PC-3 (cell line): Measurements from ENCODE around the gene SAMM50. TPM values are rescaled to one million over a fixed set of nuclear protein-coding genes. Genes with fewer than 3 reads are reported as not detected.

Source experiments
- ATAC-seq: fragments of 200-7000 bp; cut with Tn5 transposase; 2 replicates; pipeline ENCODE4 v1.9.1; 2020; ENCODE audit warnings: mild to moderate bottlenecking, moderate library complexity
- BruUV-seq: library from RNA; stranded (reverse); fragments of 400-500 nt; replicated peaks from 2 replicates; lab custom pipeline; 2021; lab: Mats Ljungman, UMichigan
- CTCF ChIA-PET: fragments of 300-600 bp; sonication (Branson Sonifier 250); formaldehyde crosslinking; loops from one replicate; lab custom pipeline; 2022; ENCODE audit warnings: antibody characterized with exemption; lab: Charles Lee
- POLR2A ChIA-PET: fragments of 300-600 bp; sonication (Branson Sonifier 250); formaldehyde crosslinking; loops from one replicate; lab custom pipeline; 2022; ENCODE audit warnings: antibody characterized with exemption; ENCODE audit not compliant: unreplicated experiment; lab: Charles Lee
- DNase-seq: peaks from one replicate; pipeline ENCODE4 v3.0.0-alpha.2; 2015
- H2AFZ ChIP-seq: fragments of 300-600 bp; sonication (generic); 2 replicates; pipeline ENCODE4 v1.6.0; 2016; ENCODE audit warnings: antibody characterized with exemption, low read length
- H3F3A ChIP-seq: fragments of 300-600 bp; sonication (generic); one replicate; pipeline ENCODE4 v1.6.0; 2017; ENCODE audit warnings: antibody characterized with exemption, low read length, control low read depth, mild to moderate bottlenecking; ENCODE audit not compliant: unreplicated experiment
- H3K27ac ChIP-seq: fragments of 300-600 bp; sonication (generic); 2 replicates; pipeline ENCODE4 v1.5.1; 2016; ENCODE audit warnings: mild to moderate bottlenecking, low read length
- H3K27me3 ChIP-seq: fragments of 300-600 bp; sonication (generic); 2 replicates; pipeline ENCODE4 v1.6.1; 2016; ENCODE audit warnings: low read length, mixed read lengths
- H3K36me3 ChIP-seq: fragments of 300-600 bp; sonication (generic); 2 replicates; pipeline ENCODE4 v1.6.1; 2016; ENCODE audit warnings: low read depth, mixed run types, low read length, mixed read lengths
- H3K4me1 ChIP-seq: fragments of 300-600 bp; sonication (generic); 2 replicates; pipeline ENCODE4 v1.5.1; 2016; ENCODE audit warnings: low read length; ENCODE audit not compliant: insufficient read depth
- H3K4me2 ChIP-seq: fragments of 300-600 bp; sonication (generic); 2 replicates; pipeline ENCODE4 v1.6.0; 2016; ENCODE audit warnings: low read length
- H3K4me3 ChIP-seq: fragments of 300-600 bp; sonication (generic); 2 replicates; pipeline ENCODE4 v1.5.1; 2016; ENCODE audit warnings: mild to moderate bottlenecking, low read length, mixed read lengths
- H3K79me2 ChIP-seq: fragments of 300-600 bp; sonication (generic); 2 replicates; pipeline ENCODE4 v1.6.1; 2017; ENCODE audit warnings: low read length, mixed read lengths
- H3K9ac ChIP-seq: fragments of 300-600 bp; sonication (generic); 2 replicates; pipeline ENCODE4 v1.6.0; 2016; ENCODE audit warnings: mild to moderate bottlenecking, low read length
- H3K9me2 ChIP-seq: fragments of 300-600 bp; sonication (generic); replicated peaks from 2 replicates; pipeline ENCODE4 v1.6.1; 2016; ENCODE audit warnings: mixed run types, low read length, mixed read lengths
- H3K9me3 ChIP-seq: fragments of 300-600 bp; sonication (generic); 2 replicates; pipeline ENCODE4 v1.6.1; 2016; ENCODE audit warnings: low read length, mixed read lengths
- H4K20me1 ChIP-seq: fragments of 300-600 bp; sonication (generic); 2 replicates; pipeline ENCODE4 v1.6.1; 2016; ENCODE audit warnings: low read length, mixed read lengths
- EZH2 ChIP-seq: fragments of 300-600 bp; sonication (generic); IDR thresholded peaks from one replicate; pipeline ENCODE4 v1.6.1; 2017; ENCODE audit warnings: antibody characterized with exemption, mild to moderate bottlenecking, low read length; ENCODE audit not compliant: unreplicated experiment
- EZH2phosphoT487 ChIP-seq: fragments of 300-600 bp; sonication (generic); IDR thresholded peaks from 2 replicates; pipeline ENCODE4 v1.6.1; 2018; ENCODE audit warnings: mild to moderate bottlenecking, antibody characterized with exemption, low read length, borderline replicate concordance
- intact Hi-C: fragments of 100-400 bp; cut with micrococcal nuclease; formaldehyde crosslinking; loops from 2 replicates; pipeline ENCODE4 v1.9.0; 2023
- total RNA-seq: library from RNA; depleted of rRNA; stranded (reverse); fragments of >200 nt; gene quantifications from 2 replicates; pipeline ENCODE4 v1.2.3, GENCODE V29; 2014
- TF ChIP-seq, protein P1 (sequence below): fragments of 300-600 bp; sonication (generic); conservative IDR thresholded peaks from 2 replicates; pipeline ENCODE4 v1.5.1; 2017; ENCODE audit warnings: antibody characterized with exemption, low read depth, mild to moderate bottlenecking, low read length

Gene SAMM50
- total RNA-seq, 1 experiment from 2014 or later, result 34.5 TPM

DNA sequence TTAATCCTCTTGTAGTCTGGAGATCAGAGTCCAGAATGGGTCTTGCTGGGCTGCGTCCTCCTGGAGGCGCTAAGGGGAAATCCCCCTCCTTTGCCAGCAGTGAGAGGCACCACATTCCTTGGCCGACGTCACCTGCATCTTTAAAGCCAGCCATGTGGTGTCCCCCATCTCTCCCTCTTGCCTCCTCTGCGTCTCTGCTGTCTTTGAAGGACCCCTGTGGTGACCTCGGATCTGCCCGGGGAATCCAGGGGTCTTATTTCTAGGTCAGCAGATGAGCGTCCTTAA, 41.7 kb downstream of the SAMM50 start:
- H3K4me3 ChIP-seq, result no peak overlapping the region
- no peaks in the 10 kb centered on the region for H3K9me3 ChIP-seq
- CTCF ChIA-PET, result no interaction called here
- H3K36me3 ChIP-seq, result peaks cover 10% of the 10 kb centered on the region
- ATAC-seq (no peak), DNase-seq (no peak)
- intact Hi-C loops, result no loop called here
- H3K79me2 ChIP-seq, result no peaks in the 10 kb centered on the region
- no TSS peak for BruUV-seq
- no peak overlapping the region for H3K27ac ChIP-seq
- H3K9ac ChIP-seq, result no peak overlapping the region
- no peaks in the 10 kb centered on the region for H3K9me2 ChIP-seq
- POLR2A ChIA-PET, result no interaction called here
- H3K4me2 ChIP-seq, result no peak overlapping the region
- TF ChIP-seq EZH2phosphoT487 (no peak), EZH2 (no peak)
- TF ChIP-seq, protein P1, sequence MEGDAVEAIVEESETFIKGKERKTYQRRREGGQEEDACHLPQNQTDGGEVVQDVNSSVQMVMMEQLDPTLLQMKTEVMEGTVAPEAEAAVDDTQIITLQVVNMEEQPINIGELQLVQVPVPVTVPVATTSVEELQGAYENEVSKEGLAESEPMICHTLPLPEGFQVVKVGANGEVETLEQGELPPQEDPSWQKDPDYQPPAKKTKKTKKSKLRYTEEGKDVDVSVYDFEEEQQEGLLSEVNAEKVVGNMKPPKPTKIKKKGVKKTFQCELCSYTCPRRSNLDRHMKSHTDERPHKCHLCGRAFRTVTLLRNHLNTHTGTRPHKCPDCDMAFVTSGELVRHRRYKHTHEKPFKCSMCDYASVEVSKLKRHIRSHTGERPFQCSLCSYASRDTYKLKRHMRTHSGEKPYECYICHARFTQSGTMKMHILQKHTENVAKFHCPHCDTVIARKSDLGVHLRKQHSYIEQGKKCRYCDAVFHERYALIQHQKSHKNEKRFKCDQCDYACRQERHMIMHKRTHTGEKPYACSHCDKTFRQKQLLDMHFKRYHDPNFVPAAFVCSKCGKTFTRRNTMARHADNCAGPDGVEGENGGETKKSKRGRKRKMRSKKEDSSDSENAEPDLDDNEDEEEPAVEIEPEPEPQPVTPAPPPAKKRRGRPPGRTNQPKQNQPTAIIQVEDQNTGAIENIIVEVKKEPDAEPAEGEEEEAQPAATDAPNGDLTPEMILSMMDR, result no peak
- H2AFZ ChIP-seq, result no peak overlapping the region
- no peaks in the 10 kb centered on the region for H3F3A ChIP-seq
- no peaks in the 10 kb centered on the region for H3K27me3 ChIP-seq
- no peaks in the 10 kb centered on the region for H4K20me1 ChIP-seq
- peaks cover 14% of the 10 kb centered on the region for H3K4me1 ChIP-seq

DNA sequence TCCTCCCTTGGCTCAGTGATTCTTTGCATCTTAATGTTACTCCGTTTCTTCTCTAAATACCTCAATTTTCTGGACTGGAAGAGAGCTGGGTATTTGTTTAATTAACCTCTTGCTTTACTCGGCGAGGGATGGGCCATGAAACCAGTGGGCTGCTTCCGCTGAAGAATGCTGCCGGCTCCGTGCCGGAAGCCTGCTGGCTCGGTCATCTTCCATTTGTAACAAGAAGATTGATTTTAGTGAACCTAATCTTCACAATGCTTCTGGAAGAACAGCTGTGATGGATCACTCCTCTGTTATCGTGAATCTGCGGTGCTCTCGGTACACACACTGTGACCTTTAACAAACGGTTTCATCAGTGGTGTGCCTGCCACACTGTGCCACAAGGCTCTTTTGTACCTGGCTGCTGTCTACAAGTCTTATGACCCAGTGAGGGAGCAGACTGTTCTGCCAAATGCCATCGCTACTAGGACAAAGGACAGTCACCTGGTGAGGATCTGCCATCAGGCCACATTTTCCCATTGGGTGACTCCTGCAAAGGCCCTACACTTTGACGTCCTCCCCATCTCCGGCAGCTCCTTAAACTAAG, 43.5 kb downstream of the SAMM50 start:
- no peak for ATAC-seq
- no TSS peak for BruUV-seq
- Histone ChIP-seq H3K4me3 (no peak overlapping the region), H3K9ac (no peak overlapping the region), H3K36me3 (peaks cover 5% of the 10 kb centered on the region; the same call in 1 of the 2 replicates), H2AFZ (no peak overlapping the region), H3K9me2 (no peaks in the 10 kb centered on the region), H3K27ac (no peak overlapping the region), H3F3A (no peaks in the 10 kb centered on the region), H4K20me1 (no peaks in the 10 kb centered on the region), H3K4me2 (no peak overlapping the region), H3K27me3 (no peaks in the 10 kb centered on the region), H3K79me2 (no peaks in the 10 kb centered on the region), H3K9me3 (no peaks in the 10 kb centered on the region), H3K4me1 (no peaks in the 10 kb centered on the region)
- DNase-seq, result no peak
- intact Hi-C loops, result no loop called here
- ChIA-PET POLR2A (no interaction called here), CTCF (no interaction called here)
- TF ChIP-seq, protein P1, result no peak
- TF ChIP-seq EZH2, result no peak
- no peak for TF ChIP-seq EZH2phosphoT487

DNA sequence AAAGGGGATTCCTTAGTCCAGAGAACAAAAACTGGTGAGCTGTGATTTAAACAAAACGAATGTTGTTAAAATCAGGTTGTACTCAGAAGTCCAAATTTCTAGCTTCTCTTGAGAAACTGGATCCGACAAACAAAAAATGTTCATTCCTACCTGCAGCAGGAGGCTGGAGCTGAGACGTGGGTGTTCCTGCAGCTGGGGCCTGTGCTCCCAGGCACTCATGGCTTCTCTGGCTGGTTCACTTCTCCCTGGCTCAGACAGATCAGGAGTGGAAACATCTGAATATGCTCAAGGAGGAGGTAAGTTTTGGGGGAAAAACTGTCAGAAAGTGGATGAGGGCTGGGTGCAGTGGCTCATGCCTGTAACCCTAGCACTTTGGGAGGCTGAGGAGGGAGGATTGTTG, 44.1 kb downstream of the SAMM50 start:
- ATAC-seq, result no peak
- H3K4me2 ChIP-seq, result no peak overlapping the region
- CTCF ChIA-PET, result no interaction called here
- H3K4me3 ChIP-seq, result no peak overlapping the region
- POLR2A ChIA-PET, result no interaction called here
- TF ChIP-seq, protein P1, result no peak
- TF ChIP-seq EZH2phosphoT487 (no peak), EZH2 (no peak)
- H3K27me3 ChIP-seq, result no peaks in the 10 kb centered on the region
- H3K27ac ChIP-seq, result no peak overlapping the region
- H3F3A ChIP-seq, result no peaks in the 10 kb centered on the region
- BruUV-seq, result no TSS peak
- H3K9me2 ChIP-seq, result no peaks in the 10 kb centered on the region
- intact Hi-C loops, result no loop called here
- H3K9me3 ChIP-seq, result no peaks in the 10 kb centered on the region
- DNase-seq, result no peak
- H2AFZ ChIP-seq, result no peak overlapping the region
- H3K4me1 ChIP-seq, result no peaks in the 10 kb centered on the region
- H3K36me3 ChIP-seq, result peaks cover 5% of the 10 kb centered on the region; the same call in 1 of the 2 replicates
- no peaks in the 10 kb centered on the region for H4K20me1 ChIP-seq
- no peaks in the 10 kb centered on the region for H3K79me2 ChIP-seq
- H3K9ac ChIP-seq, result no peak overlapping the region
